ENCODE data around the gene PREX1. TPM values are rescaled to one million over a fixed set of nuclear protein-coding genes. Genes with fewer than 3 reads are reported as not detected.

PREX1 gene
- total RNA-seq, 4 donors from 2014 or later = 9.9 to 150 (median 18.4) TPM

GRCh38 chr20:48864738-48865318 lies 37.0 kb upstream of the PREX1 start:
- no peak for DNase-seq
- Histone ChIP-seq H3K36me3 (no peaks in the 10 kb centered on the region), H3K27ac (no peak overlapping the region), H3K4me3 (no peak overlapping the region), H3K4me1 (no peaks in the 10 kb centered on the region), H3K27me3 (no peaks in the 10 kb centered on the region), H3K9me3 (no peaks in the 10 kb centered on the region)
- TF ChIP-seq, protein P1, sequence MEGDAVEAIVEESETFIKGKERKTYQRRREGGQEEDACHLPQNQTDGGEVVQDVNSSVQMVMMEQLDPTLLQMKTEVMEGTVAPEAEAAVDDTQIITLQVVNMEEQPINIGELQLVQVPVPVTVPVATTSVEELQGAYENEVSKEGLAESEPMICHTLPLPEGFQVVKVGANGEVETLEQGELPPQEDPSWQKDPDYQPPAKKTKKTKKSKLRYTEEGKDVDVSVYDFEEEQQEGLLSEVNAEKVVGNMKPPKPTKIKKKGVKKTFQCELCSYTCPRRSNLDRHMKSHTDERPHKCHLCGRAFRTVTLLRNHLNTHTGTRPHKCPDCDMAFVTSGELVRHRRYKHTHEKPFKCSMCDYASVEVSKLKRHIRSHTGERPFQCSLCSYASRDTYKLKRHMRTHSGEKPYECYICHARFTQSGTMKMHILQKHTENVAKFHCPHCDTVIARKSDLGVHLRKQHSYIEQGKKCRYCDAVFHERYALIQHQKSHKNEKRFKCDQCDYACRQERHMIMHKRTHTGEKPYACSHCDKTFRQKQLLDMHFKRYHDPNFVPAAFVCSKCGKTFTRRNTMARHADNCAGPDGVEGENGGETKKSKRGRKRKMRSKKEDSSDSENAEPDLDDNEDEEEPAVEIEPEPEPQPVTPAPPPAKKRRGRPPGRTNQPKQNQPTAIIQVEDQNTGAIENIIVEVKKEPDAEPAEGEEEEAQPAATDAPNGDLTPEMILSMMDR (IDR thresholded peaks at IDR 0.05) = no peak
- TF ChIP-seq POLR2A (IDR thresholded peaks at IDR 0.05) = no peak

GRCh38 chr20:48864254-48864653 lies 36.5 kb upstream of the PREX1 start:
- H3K9me3 ChIP-seq = no peaks in the 10 kb centered on the region
- H3K27ac ChIP-seq = no peak overlapping the region
- DNase-seq = no peak
- H3K4me3 ChIP-seq = no peak overlapping the region
- TF ChIP-seq, protein P1 (IDR thresholded peaks at IDR 0.05) = no peak
- TF ChIP-seq POLR2A (IDR thresholded peaks at IDR 0.05) = no peak
- H3K27me3 ChIP-seq = no peaks in the 10 kb centered on the region
- no peaks in the 10 kb centered on the region for H3K36me3 ChIP-seq
- H3K4me1 ChIP-seq = no peaks in the 10 kb centered on the region

- TF ChIP-seq, protein P1 (IDR thresholded peaks at IDR 0.05) = no peak
- no peak for TF ChIP-seq POLR2A (IDR thresholded peaks at IDR 0.05)
- H3K4me1 ChIP-seq = no peaks in the 10 kb centered on the region
These were observed 34.5 kb upstream of the PREX1 start for GRCh38 chr20:48862279-48862678.

GRCh38 chr20:48861444-48861843 lies 33.6 kb upstream of the PREX1 start:
- Histone ChIP-seq H3K27ac (no peak overlapping the region), H3K4me1 (no peaks in the 10 kb centered on the region), H3K4me3 (no peak overlapping the region), H3K27me3 (no peaks in the 10 kb centered on the region), H3K36me3 (no peaks in the 10 kb centered on the region), H3K9me3 (no peaks in the 10 kb centered on the region)
- DNase-seq = no peak
- no peak for TF ChIP-seq POLR2A (IDR thresholded peaks at IDR 0.05)
- TF ChIP-seq, protein P1 (IDR thresholded peaks at IDR 0.05) = no peak

More at GRCh38 chr20:48862279-48862678, 34.5 kb upstream of the PREX1 start:
- no peaks in the 10 kb centered on the region for H3K27me3 ChIP-seq
- H3K27ac ChIP-seq = no peak overlapping the region
- H3K9me3 ChIP-seq = no peaks in the 10 kb centered on the region
- H3K4me3 ChIP-seq = no peak overlapping the region
- H3K36me3 ChIP-seq = no peaks in the 10 kb centered on the region
- no peak for DNase-seq

DNA sequence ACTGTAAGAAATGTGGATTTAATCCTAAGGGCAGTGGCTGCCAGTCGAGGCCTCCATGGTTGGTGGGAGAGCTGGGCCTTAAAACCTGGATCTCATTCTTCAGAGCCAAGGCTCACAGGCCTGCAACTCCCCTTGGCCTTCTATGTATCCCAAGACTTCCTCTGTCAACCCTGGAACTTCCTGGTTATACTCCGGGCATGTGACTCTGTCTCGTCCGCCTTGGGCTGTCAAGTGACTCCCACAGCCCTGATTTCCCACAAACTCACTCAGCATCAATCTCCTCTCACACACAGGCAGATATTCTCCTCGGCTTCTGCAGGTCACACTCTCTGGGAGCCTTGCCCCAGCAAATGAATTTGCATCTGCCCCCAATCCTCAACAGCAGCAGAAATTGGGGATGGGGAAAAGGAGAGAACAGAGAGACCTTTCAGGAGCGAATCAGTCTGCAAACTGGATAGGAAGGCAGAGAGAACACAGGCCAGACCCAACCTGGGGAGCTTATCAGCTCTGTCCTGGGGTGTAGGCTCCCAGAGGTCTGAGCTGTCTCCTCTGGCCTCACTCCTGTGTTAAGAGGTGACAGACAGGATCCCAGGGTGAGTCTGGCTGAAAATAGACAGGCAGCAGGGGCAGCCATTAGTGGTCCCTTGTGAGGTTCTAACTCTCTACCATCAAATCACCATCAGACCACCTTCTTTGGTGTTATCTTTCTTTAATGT lies 30.4 kb upstream of the PREX1 start:
- Histone ChIP-seq H3K4me1 (no peaks in the 10 kb centered on the region), H3K9me3 (no peaks in the 10 kb centered on the region), H3K27me3 (no peaks in the 10 kb centered on the region), H3K36me3 (no peaks in the 10 kb centered on the region), H3K27ac (no peak overlapping the region), H3K4me3 (no peak overlapping the region)
- peak in 1 of 3 donors; percentile 48 for DNase-seq
- TF ChIP-seq POLR2A (IDR thresholded peaks at IDR 0.05) = no peak
- TF ChIP-seq, protein P1 (IDR thresholded peaks at IDR 0.05) = no peak
